HG02798 (cell line): ENCODE results near the gene RAC2.

Source experiments
- ATAC-seq: cut with Tn5 transposase; IDR thresholded peaks from one replicate; pipeline ENCODE4 v1.9.1; 2021; ENCODE audit warnings: mild to moderate bottlenecking; ENCODE audit not compliant: unreplicated experiment, poor library complexity

The RAC2 gene

DNA sequence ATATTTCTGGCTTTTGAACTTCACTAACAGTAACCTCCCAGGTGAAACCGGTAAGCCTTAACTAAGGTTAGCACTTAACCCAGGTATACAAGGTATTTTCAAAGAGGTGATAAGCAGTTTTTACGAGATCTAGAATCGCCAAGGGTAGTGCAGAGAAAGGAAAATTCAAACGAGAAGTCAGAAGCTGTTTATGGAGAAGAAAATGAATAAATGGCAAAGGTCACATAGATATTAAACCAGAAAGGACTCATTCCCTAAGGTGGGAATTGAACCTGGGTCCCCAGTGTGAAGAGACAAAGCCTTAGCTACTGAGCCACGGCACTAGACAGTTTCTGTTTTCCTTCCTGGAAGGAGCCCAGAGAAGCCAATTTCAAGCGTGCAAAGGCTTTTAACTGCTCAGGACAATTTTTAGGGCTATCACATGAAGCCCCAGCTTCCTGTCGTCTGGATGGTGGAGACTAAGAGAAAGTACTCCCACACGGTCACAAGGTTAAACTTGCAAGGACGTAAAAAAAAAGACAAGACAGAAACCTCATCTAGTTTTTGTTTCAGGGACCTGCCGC is 50.4 kb downstream of the RAC2 start:
- ATAC-seq: no peak

- ATAC-seq: no peak
Measured at GRCh38 chr22:37192741-37193140, 51.3 kb downstream of the RAC2 start.

GRCh38 chr22:37192204-37192603 is 51.9 kb downstream of the RAC2 start:
- ATAC-seq: no peak

GRCh38 chr22:37190262-37190780 is 53.7 kb downstream of the RAC2 start:
- ATAC-seq: no peak

DNA sequence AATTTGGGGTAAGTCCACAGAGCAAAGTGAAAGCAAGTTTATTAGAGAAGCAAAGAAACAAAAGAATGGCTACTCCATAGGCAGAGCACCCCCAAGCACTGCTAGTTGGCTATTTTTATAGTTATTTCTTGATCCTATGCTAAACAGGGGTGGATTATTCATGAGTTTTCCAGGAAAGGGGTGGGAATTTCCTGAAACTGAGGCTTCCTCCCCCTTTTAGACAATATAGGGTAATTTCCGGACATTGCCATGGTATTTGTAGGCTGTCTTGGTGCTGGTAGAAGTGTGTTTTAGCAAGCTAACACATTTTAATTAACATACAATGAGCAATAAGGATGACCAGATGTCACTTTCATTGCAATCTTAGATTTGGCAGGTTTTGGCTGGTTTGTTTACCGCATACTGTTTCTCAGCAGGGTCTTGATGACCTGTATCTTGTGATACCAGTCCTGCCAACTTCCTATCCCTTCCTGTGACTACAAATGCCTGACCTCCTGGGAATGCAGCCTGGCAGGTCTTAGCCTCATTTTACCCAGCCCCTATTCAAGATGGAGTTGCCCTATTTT is 55.1 kb downstream of the RAC2 start:
- no peak for ATAC-seq

DNA sequence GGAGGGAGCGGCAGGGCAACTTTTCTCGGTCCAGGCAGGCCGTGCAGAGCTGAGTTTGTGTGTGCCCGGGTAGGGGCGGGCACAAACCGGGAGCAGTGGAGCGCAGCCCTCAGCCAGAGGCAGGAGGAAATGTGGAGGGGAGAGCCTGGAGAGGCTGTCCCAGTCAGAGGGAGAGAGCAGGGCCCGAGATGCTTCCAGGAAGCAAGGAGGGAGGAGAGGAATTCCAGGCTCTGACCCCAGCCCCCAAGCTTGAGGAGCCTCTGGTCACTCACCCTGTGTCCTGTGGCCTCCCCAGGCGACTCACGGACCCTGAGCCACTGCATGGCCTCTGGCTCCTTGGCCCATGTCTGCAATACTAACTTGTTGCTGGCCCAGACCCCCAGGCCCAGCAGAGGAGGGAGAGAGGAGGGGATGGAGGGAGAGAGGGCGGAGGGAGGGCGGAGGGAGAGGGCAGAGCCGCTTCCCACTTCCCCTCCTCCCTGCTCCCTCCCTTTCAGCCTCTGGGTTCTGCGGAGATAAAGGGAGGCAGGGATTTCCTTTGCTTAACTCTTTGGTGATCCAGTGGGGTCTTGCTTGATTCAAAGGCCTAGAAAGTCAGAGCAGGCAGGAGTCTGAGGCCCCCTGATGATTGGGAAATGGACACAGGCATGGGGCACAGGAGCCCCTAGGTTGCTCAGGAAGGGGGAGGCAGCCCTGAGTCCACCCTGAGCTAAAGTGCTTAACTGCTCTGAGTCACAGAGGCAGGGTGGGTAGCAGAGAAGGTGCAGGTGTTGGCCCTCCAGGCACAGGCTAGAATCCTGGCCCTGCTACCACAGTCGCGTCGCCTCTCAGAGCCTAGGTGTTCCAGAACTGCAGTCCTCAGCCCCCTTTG is 55.9 kb downstream of the RAC2 start, which contains the start of gene C1QTNF6:
Gene C1QTNF6, minus strand, starts transcription at position 357 of the 871 bp plus-strand sequence. Its CDS starts 34 bp downstream, at position 323.
- no peak for ATAC-seq

DNA sequence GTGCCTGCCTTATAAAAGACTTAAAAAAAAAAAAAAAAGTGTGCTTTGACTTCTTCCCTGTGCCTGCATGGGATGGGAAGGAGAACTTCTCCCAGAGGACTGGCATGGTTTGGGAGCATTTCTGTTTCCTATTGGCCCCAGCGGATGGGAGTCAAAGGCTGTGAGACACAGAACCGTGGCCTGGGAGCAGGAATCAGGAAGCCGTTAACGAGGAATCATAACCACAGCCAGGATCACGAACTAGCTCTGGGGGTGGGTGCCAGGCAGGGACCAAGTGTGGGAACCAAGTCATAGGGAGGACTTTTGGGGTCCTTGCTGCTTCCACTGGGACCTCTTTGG is 56.5 kb downstream of the RAC2 start:
- ATAC-seq: no peak

GRCh38 chr22:37186997-37187522 is 57.0 kb downstream of the RAC2 start:
- no peak for ATAC-seq

- no peak for ATAC-seq
Measured at GRCh38 chr22:37186228-37186996, 57.7 kb downstream of the RAC2 start.

DNA sequence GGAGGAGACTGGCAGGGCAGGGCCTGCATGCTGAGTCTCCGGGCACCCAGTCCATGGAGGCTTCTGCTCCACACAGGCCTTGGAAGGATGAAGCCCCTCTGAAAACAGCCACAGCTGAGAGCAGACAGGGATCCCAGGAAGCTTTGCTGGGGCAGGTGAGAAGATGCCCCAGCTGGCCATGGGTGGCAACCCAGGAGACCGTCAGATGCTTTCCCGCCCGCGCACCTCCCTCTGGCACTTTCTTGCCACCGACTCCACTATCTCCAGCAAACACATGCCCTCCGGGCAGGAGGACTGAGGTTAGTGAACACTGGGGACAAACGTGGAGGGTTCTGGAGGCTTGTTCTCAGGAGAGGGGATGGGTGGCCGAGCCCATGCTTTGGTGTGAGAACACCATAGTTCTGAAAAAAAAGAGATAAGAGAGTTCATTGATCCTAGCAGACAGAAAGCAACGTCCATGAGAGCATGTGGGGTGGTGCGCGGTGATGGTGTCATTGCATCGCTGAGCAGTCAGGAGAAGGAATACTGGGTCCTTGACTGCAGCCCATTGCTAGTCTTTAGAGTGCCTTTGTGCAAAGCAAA is 58.3 kb downstream of the RAC2 start:
- ATAC-seq: no peak

- ATAC-seq: no peak
Measured at GRCh38 chr22:37184816-37185541, 59.1 kb downstream of the RAC2 start.

DNA sequence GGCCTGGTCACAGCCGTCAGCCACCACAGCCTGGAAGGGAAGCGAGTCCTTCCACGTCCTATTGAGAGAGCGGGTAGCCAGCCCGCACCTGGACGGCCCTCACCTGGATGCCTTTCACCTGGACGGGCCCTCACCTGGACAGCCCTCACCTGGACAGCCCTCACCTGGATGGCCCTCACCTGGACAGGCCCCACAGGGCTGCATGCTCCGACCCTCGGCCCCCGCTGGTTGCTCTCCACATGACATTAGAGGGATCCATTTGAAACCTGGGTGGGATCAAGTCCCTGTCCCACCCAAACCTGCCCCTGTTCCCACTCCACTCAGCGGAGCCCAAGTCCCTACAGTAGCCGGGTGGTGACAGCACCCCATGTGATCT is 59.7 kb downstream of the RAC2 start:
- ATAC-seq: no peak

DNA sequence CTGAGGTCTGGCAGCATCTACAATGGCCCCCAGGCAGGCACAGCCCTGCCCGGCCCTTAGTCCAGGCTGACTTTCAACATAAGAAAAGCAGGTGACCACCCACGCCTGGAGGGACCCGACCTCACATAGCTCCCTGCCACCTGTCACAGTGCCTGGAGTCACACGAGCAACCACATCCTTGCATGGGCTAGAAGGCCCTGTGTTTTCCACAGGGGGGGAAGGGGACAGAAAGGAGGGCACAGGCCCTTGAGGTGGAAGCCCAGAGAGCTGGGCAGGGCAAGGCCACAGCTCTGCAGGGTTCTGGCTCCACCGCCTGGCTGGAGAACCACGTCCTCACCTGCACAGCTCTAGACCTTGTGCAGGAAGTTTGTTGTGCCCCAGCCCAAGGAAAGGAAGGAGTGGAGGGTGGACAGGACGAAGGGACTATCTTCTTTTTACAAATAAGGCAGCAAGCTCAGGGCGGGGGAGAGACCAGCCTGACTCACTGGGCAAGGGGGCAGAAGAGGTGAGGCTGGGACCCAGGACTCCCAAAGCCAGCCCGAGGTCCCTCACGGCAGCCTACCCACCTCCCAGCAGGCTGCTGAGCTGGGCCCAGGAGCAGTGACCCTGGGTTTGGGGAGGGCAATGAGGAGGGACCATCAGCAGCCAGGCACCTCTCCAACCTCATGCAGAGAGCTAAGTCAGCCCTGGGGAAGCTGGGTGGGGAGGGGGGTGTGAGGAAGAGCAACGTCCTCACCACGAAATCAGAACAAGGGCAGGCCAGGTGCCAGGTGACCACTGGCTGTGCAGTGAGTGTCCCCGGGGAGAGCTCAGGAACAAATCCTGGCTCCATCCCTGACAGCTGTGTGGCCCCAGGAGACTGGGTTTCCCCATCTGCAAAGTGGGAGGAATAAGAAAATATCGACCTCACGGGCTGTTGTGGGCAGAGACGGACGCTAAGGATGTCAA is 60.4 kb downstream of the RAC2 start:
- ATAC-seq: no peak

DNA sequence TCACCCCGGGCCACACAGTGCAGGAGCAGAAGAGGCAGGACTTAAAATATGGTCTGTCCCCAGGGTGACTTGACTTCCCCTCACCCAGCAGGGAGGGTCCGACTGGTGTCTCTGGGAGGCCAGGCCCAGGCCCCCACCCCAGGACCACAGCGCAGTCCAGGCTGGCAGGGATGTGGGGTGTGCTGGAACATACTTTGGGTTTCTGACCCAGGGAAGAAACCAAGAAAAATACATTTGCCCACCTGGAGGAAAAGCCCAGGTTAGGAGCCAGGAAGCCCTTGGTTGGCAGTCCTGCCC is 61.2 kb downstream of the RAC2 start:
- no peak for ATAC-seq

- no peak for ATAC-seq
Measured at GRCh38 chr22:37182101-37182948, 61.7 kb downstream of the RAC2 start.

DNA sequence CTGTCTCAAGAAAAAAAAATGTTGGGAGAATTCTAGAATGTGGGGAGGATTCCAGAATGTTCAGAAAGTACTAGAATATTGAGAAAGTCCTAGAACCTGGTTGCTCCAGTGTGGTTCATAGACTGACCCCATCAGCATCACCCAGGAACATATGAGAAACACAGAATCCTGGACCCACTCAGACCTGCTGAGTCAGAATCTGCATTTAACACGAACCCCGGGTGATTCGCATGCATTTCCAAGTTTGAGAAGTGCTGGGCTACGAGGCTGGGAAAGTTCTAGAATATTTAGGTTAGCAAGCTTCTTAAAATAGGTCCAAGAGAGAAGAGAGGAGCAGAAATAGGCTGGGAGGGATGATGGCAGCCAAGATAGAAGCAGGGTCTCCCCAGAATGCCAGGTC is 62.4 kb downstream of the RAC2 start:
- no peak for ATAC-seq

DNA sequence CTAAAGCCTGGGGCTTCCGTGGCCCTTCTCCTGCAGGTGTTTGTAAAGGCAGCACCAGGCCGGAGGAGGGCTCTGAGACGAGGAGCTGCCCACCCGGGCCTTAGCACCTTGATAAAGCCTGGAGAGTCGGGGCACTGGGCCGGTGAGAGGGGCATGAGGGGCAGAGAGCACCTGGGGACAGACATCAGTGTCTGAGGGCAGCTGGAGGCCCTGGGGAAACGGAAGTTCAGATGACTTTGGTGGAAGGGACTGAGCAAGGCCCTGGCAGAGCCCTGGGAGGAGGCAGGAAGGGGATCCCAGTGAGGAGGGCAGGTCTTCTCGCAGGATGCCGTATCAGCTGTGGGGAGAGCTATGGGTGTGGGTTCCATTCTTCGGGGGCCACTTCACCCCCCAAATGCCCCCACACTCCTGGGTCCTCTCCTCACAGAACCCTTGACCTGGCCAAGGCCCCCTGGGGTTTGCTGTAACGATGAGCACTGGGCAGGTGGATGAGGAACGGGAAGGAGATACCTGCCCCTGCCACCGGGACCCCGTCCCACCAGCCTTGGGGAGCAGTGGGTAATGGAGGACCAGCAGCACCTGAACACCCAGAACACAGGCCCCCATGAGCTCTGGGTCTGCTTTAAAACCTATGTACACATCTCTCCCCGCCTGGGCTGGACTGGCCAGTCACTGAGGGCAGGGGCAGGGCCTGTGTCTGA is 63.4 kb downstream of the RAC2 start:
- no peak for ATAC-seq
